ENCODE data around the gene PPFIA3. TPM values are rescaled to one million over a fixed set of nuclear protein-coding genes. Genes with fewer than 3 reads are reported as not detected.
A peak's percentile ranks its signal among the peaks of the same experiment; 100 is the strongest.

PPFIA3 gene
- polyA plus RNA-seq, 1 donor: 3.9 TPM

DNA sequence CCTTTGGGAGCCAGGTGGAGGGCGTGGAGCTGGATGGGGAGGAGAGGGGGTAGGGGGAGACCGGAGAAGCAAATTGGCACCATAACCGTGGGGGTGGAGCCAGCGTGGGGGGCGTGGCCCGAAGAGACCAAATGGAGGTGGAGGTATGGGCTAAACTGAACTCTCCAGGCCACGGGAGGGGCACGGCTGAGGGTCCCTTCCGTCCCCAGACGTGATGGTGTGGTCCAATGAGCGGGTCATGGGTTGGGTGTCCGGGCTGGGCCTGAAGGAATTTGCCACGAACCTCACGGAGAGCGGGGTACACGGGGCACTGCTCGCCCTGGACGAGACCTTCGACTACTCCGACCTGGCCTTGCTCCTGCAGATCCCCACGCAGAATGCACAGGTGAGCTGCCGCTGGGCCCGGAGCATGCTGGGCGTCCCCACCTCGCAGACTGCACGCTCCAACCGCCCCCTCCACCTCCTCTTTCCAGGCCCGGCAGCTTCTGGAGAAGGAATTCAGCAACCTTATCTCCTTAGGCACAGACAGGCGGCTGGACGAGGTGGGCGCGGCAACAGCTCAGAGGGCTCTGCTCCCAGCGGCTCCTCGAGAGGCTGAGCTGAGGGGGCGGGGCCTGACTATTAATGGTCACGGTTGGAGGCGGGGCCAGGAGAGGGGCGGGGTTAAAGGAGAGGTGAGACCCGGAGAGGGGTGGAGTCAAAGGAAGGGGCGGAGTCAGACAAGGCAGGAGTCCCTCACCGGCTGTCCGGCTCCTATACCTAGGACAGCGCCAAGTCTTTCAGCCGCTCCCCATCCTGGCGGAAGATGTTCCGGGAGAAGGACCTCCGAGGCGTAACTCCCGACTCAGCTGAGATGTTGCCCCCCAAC lies 29.7 kb downstream of the PPFIA3 start:
- DNase-seq: peak; percentile 98

DNA sequence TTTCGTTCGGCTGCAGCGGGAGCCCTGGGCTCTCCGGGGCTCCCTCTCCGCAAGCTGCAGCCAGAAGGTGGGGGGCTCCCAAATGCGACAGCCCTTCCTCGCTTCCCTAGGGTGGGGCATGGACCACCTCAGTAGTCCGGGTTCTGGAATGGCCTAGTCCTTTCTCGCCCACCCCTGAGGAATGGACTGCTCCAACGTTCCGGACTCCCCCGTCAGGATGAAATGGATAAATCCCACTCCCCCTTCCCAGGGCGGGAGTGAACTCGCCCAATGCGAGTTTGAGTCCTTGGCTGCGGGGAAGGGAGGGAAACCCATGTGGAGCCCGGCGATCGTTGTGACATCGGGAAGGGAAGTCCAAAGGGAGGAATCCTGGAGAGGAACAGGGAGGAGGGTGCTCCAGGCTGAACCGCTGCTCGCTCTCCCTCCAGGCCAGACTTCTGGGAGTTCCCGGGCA lies 30.3 kb downstream of the PPFIA3 start:
- DNase-seq: peak; percentile 89

GRCh38 chr19:49150106-49150943 lies 31.0 kb downstream of the PPFIA3 start:
- peak; percentile 90 for DNase-seq

DNA sequence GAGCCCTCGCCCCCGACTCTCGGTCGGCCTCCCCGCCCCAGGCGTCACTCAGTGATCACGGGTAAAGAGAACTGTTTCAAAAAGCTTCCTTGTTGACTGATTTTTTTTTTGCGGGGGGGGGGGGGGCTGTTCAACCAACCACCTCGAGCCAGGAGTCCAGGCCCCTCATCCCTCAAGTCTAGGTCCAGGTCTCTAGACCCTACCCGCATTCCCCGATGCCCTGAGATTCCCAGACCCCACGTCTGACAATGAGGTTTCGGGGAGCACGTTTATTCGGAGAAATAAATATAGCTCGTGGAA lies 31.6 kb downstream of the PPFIA3 start:
- DNase-seq: no peak

- DNase-seq: no peak
Observed at GRCh38 chr19:49151267-49152118, 32.1 kb downstream of the PPFIA3 start.

GRCh38 chr19:49152119-49152550 lies 32.8 kb downstream of the PPFIA3 start:
- DNase-seq: no peak

- DNase-seq: no peak
Observed at GRCh38 chr19:49153167-49153809, 33.9 kb downstream of the PPFIA3 start.

DNA sequence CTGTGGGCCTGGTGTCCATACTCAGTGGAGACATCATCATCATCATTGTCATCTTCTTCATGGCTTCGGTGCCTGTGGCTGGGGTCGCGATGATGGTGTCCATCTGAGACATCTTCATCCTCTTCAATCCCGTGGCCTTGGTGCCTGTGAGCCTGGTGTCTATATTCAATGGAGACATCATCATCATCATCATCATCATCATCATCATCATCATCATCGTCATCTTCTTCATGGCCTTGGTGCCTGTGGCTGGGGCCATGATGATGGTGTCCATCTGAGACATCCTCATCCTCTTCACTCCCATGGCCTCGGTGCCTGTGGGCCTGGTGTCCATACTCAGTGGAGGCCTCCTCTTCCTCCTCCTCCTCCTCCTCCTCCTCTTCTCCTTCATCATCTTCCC lies 34.9 kb downstream of the PPFIA3 start:
- no peak for DNase-seq

- peak; percentile 71 for DNase-seq
Observed at GRCh38 chr19:49155005-49155819, 35.9 kb downstream of the PPFIA3 start, which contains the start of gene HRC. Gene HRC (minus strand): TSS chr19:49155396. CDS start chr19:49155237, 159 bp downstream.

DNA sequence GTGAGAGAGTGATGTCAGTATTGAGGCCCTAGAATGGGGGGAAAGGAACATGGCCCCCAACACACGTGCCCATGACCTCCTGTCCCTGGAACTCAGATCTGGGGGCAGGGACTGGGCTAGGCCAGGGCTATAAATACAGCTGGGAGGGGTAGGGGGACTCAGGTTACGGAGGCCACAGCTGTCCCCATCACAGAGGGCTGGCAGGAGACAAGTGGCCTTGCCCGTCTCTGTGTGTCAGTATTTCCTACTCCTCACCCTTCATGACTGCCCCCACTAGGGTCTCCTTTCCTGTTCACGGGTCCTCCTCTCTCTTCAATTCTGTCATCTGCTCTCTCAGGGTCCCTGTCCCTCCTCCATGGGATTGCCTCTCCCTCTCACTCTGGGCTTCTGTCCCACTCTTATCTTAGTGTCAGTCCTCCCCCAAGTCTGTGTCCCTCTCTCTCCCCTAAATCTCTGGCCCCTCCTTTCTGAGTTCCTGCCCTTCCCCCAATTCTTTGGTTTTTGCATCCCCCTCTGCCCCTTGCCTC lies 36.5 kb downstream of the PPFIA3 start:
- DNase-seq: no peak

DNA sequence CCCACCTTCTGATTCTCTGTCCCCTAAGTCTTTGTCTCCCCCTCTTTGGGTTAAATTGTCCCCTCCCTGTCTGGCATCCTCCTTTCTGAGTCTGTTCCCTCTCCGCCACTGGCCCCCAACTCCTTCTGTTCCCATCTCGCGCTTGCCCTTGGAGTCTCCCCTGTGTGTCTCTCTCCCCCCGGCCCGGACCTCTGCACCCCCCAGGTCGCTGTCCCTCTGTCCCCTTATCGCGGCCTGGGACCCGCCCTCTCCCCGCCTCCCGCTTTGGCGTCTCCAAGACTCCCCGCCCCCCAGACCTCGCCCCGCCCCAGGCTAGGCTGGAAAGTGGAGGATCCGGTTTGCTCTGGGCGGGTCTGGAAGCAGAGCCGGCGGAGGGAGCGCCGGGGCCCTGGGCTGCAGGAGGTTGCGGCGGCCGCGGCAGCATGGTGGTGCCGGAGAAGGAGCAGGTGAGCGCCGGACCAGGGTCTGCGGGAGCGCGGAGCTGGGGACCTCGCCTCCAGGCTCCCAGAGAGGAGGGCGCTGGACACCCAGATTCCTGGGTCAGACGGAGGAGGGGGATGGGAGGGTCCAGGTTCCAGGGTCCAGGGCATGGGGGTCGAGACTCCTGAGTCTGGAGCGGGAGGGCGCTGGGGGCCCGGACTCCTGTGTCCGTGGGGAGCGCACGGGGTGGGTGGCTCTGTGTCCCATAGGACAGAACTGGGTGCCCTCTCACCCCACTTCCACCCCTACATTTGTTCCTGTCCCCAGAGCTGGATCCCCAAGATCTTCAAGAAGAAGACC lies 38.3 kb downstream of the PPFIA3 start, which contains the start of gene TRPM4:
Gene TRPM4 (plus strand): TSS at position 348 of the 780 bp plus-strand sequence. CDS start 75 bp downstream, at position 423.
- peak; percentile 94 for DNase-seq

GRCh38 chr19:49160450-49161189 lies 41.3 kb downstream of the PPFIA3 start:
- DNase-seq: no peak

DNA sequence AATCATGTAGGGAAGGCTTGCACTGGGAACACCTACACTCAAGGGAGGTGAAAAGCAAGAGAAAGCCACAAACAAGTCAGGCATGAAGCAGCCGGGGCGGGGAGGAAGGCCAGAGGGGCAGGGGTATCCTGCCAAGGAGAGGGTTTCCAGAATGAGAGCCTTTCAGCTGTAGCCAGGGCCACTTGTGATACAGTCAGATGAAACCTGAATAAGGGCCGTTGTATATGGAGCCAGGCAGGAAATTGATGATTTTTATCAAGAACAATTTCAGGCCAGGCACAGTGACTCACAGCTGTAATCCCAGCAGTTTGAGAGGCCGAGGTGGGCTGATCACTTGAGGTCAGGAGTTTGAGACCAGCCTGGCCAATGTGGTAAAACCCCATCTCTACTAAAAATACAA lies 42.6 kb downstream of the PPFIA3 start:
- no peak for DNase-seq

- DNase-seq: no peak
Observed at GRCh38 chr19:49165111-49165750, 45.9 kb downstream of the PPFIA3 start.

DNA sequence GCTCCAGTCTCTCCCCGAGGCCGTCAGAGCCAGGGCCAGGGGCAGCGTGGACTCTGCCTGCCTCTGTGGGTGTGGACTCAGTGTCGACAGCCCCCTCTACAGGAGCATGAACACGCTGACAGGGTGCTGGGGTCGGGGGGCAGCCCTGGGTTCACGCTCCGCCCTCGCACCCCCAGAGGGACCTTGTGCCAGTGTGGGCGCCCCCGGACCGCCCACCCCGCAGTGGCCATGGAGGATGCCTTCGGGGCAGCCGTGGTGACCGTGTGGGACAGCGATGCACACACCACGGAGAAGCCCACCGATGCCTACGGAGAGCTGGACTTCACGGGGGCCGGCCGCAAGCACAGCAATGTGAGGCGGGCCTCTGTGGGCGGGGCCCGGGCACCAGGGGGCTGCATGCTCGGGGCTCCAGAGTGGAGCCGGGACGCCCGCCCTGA lies 46.5 kb downstream of the PPFIA3 start:
- no peak for DNase-seq

DNA sequence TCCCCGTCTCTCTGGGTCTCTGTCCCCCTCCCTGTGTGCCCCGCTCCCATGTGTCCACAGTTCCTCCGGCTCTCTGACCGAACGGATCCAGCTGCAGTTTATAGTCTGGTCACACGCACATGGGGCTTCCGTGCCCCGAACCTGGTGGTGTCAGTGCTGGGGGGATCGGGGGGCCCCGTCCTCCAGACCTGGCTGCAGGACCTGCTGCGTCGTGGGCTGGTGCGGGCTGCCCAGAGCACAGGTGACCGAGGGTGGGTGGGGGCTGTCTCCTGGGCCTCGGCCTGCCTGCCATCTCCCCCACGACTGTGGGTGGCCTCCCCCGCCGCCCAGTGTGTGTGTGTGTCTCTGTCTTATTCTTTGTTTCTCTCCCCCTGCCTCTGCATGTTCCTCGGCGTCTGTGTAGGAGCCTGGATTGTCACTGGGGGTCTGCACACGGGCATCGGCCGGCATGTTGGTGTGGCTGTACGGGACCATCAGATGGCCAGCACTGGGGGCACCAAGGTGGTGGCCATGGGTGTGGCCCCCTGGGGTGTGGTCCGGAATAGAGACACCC lies 48.6 kb downstream of the PPFIA3 start:
- no peak for DNase-seq

DNA sequence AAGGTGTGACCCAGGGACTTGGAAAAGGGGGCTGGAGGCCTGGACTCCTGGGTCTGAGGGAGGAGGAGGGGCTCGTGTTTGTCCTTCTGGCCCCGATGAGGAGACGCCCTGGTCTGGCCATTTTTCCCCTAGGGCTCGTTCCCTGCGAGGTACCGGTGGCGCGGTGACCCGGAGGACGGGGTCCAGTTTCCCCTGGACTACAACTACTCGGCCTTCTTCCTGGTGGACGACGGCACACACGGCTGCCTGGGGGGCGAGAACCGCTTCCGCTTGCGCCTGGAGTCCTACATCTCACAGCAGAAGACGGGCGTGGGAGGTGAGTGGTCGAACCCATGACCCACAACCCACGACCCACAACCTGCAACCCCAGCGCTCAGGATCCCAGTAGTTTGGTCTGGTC lies 49.1 kb downstream of the PPFIA3 start:
- no peak for DNase-seq

GRCh38 chr19:49173198-49173597 lies 53.9 kb downstream of the PPFIA3 start:
- DNase-seq: no peak

Measured in left kidney (tissue), 2 donors.